ENCODE results near the gene NEK1.
"Not testable (repeated sequence)": the region's sequence is repeated elsewhere in the genome, so short reads cannot be mapped to it uniquely, and the experiment has no call there.

The NEK1 gene

DNA sequence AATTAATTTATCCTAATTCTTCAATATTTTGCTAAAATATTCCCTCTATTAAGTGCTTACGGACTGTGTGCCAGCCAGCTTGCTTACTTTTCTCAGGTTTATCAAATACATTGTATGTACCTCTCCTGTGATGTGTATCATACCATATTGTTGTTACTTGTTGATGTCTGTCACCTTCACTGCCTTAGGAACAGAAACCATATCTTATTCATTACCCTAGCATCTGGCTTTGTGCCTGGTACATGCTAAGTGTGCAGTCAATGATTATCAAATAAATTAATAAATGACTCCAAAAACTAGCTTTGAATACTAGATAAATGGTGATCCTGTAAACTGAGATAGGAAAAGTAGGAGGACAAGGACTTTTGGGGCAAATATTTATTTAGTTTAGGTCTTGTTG lies 14.9 kb upstream of the NEK1 start:
- no peak for DNase-seq

DNA sequence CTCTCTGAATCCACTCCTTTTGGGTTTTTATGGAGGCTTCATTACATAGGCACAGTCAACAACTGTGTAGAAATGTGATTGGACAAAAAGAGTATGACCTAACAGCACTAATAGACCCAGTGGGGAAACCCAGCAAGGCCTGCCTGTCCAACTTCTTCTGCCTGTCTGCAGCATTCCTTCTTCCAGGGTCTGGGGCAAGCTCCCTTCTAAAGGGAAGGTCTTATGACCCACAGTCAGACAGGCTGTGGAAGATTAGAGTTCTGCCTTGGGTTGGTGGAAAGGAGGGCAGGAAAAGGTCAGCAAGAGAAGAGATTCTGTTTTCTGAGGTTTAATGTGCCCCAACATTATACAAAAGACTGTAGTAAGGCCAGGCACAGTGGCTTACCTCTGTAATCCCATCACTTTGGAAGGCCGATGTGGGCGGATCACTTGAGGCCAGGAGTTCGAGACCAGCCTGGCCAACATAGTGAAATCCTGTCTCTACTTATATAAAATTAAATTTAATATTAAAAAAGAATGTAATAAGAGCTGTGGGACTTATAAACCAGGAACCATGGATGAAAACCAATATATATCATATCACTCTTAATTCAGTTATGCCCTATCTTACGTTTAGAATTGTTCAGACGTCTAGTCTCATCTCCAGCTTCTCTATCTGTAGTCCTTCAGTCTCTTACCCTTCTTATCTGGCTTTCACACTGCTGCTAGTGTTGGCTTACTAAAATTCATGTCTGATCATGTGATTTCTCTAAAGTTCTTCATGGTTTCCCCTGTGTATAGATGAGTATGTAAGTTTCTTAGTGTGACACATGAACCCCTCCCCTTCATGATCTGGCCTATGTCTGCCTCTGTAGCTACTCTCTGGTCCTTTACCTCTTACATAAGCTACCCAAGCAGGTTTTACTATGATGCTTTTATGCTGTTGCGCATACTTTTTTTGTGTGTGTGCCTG lies 14.2 kb upstream of the NEK1 start:
- no peak for DNase-seq

- DNase-seq, result no peak
Measured at GRCh38 chr4:169625886-169626285, 13.5 kb upstream of the NEK1 start.

- DNase-seq, result not testable (repeated sequence)
Measured at GRCh38 chr4:169624012-169624411, 11.6 kb upstream of the NEK1 start.

- no peak for DNase-seq
Measured at GRCh38 chr4:169622566-169622965, 10.2 kb upstream of the NEK1 start.

- no peak for DNase-seq
Measured at GRCh38 chr4:169621731-169622492, 9.5 kb upstream of the NEK1 start.

DNA sequence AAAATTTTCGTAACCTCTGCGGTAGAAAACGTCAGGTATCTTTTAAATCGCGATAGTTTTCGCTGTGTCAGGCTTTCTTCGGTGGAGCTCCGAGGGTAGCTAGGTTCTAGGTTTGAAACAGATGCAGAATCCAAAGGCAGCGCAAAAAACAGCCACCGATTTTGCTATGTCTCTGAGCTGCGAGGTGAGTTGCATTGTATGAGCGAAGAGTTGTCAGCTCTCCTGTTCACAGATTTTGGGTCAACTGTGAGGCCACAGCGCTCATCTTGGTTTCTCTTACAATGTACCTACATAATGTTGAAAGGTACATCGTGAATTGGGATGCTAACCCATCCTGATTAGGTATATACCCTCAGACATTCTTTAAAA lies 8.5 kb upstream of the NEK1 start:
- DNase-seq, result no peak

DNA sequence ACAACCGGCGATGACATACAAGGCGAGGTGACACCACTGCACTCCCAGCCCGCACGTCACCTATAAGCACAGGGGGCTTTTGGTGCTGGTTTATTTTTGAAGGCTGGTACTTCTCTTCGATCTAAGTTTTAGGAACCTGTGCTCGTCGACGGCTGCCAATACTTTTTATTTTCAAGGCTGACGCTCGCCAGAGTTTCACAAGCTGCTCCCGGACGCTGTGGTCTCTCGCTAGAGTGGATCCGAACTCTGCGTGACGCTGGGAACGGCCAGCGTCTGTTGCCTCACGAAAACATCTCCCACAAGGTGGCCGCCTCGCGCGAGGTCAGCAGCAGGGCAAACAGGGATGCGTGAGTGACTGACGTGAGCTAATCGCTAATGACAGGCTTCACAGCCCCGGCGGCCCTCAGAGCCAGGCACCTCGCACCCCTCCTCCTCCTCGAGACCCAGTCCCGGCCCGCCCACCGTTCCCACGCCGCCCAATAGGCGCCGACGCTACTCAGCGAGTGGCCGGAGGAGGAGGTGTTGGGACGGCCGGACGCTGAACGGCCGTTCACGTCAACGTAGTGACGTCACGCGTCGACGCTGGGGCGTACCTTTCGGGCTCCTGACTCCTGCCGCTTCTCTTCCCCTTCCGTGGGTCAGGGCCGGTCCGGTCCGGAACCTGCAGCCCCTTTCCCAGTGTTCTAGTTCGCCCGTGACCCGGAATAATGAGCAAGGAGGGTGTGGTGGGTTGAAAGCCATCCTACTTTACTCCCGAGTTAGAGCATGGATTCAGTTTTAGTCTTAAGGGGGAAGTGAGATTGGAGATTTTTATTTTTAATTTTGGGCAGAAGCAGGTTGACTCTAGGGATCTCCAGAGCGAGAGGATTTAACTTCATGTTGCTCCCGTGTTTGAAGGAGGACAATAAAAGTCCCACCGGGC lies 7.8 kb upstream of the NEK1 start, which contains the start of gene CLCN3:
TSS of gene CLCN3 (plus strand) at position 621 of the 922 bp plus-strand sequence. CDS start 15,351 bp downstream, outside the sequence.
- peak; percentile 88 for DNase-seq

DNA sequence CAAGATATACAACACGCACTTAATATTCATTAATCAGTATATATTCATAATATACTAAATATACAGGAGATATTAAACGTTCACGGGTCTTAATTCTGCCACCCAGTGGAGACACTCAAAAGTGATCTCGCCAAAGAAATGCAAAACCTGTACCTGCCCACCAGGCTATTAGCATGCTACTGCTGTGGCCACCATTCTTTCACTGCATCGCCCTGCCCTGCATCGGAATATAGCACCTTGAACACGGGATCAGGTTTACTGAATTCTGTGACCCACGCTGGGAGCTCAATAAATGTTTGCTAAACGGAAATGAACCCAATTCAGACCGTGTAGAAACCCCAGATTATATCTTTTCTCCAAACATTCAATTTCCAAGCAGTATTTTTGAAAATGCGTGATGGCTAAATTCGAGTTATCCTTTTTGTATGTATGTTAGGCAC lies 7.2 kb upstream of the NEK1 start:
- DNase-seq, result peak; percentile 19

- DNase-seq, result no peak
Measured at GRCh38 chr4:169618986-169619385, 6.6 kb upstream of the NEK1 start.

DNA sequence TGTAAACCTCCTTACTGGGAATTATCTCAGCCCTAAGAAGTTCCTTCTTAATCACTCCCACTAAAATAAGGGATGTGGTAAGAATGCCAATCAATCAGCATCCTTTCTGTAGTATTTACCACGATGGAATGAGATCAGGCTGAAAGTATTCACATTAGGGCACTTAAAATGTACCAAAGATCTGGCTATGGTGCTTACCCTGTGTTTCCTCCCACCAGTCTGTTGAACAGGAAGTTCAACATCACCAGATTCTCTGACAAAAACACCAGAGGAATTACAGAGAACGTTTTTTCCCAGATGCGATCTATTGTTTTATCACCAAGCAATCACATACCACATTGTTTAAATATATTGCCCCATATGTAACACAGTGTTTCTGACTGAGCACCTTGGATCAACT lies 5.9 kb upstream of the NEK1 start:
- DNase-seq, result no peak

DNA sequence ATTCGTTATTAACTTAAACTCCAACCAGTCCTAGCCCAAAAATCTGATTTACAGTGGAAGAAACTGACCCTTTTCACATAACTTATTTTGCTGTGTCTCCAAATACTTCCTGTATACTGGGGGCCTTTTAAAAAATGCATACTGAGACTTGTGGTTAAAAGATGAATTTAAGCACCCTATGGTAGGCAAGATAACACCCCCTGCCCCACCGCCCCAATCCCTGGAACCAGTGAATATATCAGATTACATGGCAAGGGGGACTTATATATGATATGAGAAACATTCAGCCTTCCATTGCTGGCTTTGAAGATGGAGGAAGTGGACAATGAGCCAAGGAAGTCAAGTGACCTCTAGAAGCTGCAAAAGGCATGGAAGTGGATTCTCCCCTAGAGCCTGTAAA lies 4.9 kb upstream of the NEK1 start:
- no peak for DNase-seq

DNA sequence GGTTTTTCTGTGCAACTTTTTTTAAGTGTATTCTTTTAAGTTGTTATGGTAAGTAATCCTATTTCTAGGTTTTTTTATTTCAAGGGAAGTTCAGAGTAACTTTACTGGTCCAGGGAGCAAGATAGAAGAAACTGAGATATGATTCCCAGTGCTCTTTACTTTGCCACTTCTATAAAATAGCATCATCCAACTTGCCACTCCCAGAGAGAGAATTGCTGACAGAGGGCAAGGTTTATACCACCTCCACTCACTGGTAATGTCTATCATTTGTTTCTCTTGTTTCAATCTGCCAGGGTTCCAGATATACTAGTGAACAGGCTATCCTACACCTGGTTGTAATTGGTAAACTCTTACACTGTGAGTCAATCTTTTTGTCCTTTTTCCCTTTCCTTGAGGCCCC lies 4.5 kb upstream of the NEK1 start:
- DNase-seq, result no peak

DNA sequence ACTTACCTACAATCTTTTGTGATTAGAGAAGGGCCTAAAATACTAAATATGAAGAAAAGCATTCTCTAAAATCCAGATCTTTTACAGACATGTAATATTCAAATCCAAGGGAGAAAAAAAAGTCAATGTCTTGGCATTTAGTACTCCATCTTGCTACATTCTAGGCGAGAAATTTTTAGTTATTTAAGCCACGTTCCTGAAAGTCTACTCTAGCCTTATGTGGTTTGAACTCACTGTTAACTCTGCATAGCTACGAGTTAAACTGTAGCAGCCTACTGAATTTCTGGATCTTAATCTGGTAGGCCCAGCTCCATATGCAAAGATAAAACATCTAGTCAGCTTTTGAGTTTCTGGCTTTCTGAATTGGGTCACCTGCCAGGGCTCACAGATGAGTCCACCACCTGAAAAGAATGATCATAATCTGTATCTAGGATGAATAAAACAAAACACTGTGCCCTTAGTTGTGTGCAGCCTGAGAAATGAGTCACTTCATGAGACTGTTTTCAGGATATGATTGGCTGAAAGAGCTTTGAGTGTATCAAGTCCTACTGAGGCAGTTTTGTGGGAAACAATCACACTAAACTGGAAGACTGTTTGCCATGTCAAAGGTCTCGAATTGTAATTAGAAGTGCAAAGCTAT lies 3.2 kb upstream of the NEK1 start:
- DNase-seq, result no peak

DNA sequence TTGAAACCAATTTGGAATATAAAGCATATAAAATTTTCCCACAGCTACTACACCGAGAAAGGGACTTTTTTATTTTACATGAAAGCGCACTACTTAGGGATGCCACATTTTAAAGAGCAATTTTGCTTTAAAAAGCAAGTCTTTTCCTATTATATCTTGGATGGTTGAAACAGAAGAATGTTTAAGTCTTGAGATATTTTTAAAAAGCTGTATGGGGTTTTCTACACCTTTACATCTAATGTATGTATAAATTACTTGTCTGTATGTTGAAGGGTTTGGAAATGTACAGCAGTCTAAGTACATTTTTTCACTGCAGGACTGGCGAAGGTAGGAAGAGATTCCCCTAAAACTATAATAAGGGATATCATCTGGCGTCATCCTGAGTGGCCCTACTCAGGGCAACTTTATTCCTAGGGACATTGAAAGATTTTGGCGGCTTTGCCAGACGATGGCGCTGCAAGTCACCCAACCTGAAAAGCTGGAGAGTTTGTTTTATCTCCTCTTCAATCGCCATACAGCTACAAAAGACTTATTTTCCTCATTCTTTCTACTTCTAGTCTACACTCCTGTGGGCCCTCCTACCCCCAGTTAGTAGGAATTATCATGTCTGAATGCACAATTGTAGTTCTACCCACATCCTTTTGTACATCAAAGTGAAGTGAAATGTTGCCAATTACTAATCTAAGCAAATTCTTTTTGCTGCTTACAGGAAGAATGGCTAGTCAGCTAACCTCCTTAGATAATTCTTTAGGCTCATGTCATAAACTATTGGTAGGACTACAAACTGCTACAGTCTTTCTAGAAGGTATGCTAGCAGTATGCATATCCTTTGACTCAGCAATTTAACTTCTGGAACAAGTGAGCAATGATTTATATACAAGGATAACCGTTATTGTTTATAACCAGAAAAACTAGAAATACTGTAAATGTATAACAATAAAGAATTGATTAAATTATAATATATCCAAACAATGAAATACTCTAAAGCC lies 782 bp upstream of the NEK1 start:
- peak; percentile 50 for DNase-seq

DNA sequence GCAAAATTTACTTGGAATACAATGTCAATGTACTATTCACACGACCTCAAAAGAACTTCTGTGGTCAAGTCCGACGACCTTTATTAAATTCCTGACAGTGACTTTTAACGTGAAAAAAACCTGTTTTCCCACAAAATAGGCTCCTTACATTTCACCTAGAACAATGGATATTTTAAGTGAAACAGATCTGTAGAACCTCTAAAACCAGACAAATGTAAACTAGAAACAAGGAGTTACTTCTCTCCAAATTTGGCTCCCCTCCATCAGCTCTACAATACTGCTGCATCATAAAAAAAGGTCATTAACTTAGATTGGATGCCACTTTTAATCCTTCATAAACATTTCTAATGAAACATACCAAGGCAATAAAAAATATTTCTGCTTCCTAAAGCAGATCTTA lies 1.2 kb downstream of the NEK1 start:
- no peak for DNase-seq

DNA sequence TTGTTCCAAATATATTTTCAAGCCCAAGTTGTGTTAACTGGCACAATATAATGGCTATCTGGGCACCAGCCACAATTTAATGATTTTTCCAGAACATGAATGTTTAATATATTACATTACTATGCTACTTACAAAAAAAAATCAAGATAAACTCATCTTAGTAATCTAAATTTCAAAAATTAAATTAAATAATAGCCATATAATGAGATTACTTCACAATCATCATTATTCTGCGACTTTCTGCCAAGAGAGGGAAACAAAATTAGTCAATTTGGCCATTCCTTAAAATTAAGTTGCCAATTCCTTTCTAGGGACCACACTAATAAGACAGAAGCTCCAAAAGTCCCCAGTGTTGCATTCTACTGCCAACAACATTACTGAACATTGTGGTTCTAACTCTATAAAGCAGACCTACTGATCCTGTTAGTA lies 7.5 kb downstream of the NEK1 start:
- no peak for DNase-seq

DNA sequence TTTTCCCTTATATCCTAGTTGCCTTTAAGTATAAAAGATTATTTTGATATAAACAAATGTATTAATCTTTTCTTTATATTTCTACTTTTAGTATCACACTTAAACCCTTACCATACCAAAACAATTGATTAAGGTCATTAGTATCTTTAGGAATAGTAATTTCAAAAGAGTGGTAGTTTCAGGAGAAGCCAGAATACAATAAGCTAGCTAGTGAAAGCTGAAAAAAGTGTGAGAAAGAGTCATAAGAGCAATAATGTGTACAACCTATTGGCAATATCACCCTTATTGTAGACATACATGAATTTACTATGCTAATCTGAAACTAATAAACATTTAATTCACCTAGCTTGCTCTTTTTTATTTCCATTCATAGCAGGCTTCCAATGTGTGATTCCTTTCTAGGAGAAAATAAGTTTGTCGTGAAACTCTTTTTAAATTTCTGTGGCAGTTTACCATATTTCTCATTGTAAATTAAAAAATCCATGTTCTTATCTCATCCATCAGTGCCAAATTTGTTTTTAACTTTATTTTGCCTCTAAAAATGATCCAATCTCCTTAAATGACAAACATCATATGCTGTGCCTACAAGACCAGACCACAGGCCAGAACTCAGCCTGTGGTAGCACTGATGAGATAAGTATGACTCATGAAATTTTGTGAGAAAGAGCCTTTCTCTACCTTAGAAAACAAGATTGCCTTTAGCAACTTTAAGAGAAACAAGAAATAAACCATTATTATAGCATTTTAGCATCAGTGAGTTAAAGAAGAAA lies 8.1 kb downstream of the NEK1 start:
- DNase-seq, result no peak

GRCh38 chr4:169603312-169603711 lies 9.1 kb downstream of the NEK1 start:
- no peak for DNase-seq

Data from stimulated activated CD4-positive, alpha-beta T cell treated with anti-CD3 and anti-CD28 coated beads, Interleukin-12 subunit alpha, Interleukin-12 subunit beta, amount 100 ng/mL, for 4 hours (primary cell).